ENCODE data around the gene FCRLB.
A peak's percentile ranks its signal among the peaks of the same experiment; 100 is the strongest.
"Not testable (repeated sequence)": the region's sequence is repeated elsewhere in the genome, so short reads cannot be mapped to it uniquely, and the experiment has no call there.

Gene FCRLB

GRCh38 chr1:161749509-161750407, 28.4 kb downstream of the FCRLB start, which contains the start of gene DUSP12:
Gene DUSP12 (plus strand): TSS chr1:161749786. CDS start chr1:161749802, 16 bp downstream.
- no peaks in the 10 kb centered on the region for H3K27me3 ChIP-seq (ENCODE audit: insufficient read depth, low read length)
- peaks cover 5% of the 10 kb centered on the region; the same call in 1 of the 2 replicates for H3K4me1 ChIP-seq (ENCODE audit: insufficient read depth, low read length)
- peaks cover 38% of the 10 kb centered on the region for H3K36me3 ChIP-seq (ENCODE audit: insufficient read depth, low read length)
- WGBS, result under 1% methylated on average over 64 of the region's 65 CpGs
- H3K9ac ChIP-seq (ENCODE audit: low read depth, low read length), result peak within 1 kb of the TSS; percentile 98
- no peaks in the 10 kb centered on the region for H3K9me3 ChIP-seq (ENCODE audit: insufficient read depth, low read depth, low read length)
- H3K27ac ChIP-seq (ENCODE audit: low read depth, low read length), result peak within 1 kb of the TSS; percentile 99
- H3K4me3 ChIP-seq (ENCODE audit: low read length), result peak within 1 kb of the TSS; percentile 97

GRCh38 chr1:161763522-161764098, 42.3 kb downstream of the FCRLB start:
- Histone ChIP-seq H3K4me1 (ENCODE audit: insufficient read depth, low read length) (no peaks in the 10 kb centered on the region), H3K4me3 (ENCODE audit: low read length) (no peak overlapping the region), H3K27me3 (ENCODE audit: insufficient read depth, low read length) (no peaks in the 10 kb centered on the region), H3K9me3 (ENCODE audit: insufficient read depth, low read depth, low read length) (no peaks in the 10 kb centered on the region), H3K9ac (ENCODE audit: low read depth, low read length) (no peak overlapping the region), H3K27ac (ENCODE audit: low read depth, low read length) (no peak overlapping the region), H3K36me3 (ENCODE audit: insufficient read depth, low read length) (peaks cover 3% of the 10 kb centered on the region; the same call in 1 of the 2 replicates)
- 86% methylated on average over 7 of the region's 7 CpGs for WGBS

- Histone ChIP-seq H3K9me3 (ENCODE audit: insufficient read depth, low read depth, low read length) (no peaks in the 10 kb centered on the region), H3K36me3 (ENCODE audit: insufficient read depth, low read length) (no peaks in the 10 kb centered on the region), H3K27me3 (ENCODE audit: insufficient read depth, low read length) (no peaks in the 10 kb centered on the region), H3K4me1 (ENCODE audit: insufficient read depth, low read length) (no peaks in the 10 kb centered on the region), H3K9ac (ENCODE audit: low read depth, low read length) (peak within 1 kb of the TSS; percentile 86), H3K27ac (ENCODE audit: low read depth, low read length) (no peak within 1 kb of the TSS), H3K4me3 (ENCODE audit: low read length) (peak within 1 kb of the TSS; percentile 87)
- 1% methylated on average over 35 of the region's 35 CpGs for WGBS
Observed at GRCh38 chr1:161766102-161766981, 45.0 kb downstream of the FCRLB start, which contains the start of gene ATF6. Gene ATF6 (plus strand): TSS chr1:161766320. CDS start chr1:161766361, 41 bp downstream.

- H3K4me1 ChIP-seq (ENCODE audit: insufficient read depth, low read length), result no peaks in the 10 kb centered on the region
- 93% methylated on average over 5 of the region's 5 CpGs for WGBS
Observed at GRCh38 chr1:161768461-161768860, 47.1 kb downstream of the FCRLB start.

DNA sequence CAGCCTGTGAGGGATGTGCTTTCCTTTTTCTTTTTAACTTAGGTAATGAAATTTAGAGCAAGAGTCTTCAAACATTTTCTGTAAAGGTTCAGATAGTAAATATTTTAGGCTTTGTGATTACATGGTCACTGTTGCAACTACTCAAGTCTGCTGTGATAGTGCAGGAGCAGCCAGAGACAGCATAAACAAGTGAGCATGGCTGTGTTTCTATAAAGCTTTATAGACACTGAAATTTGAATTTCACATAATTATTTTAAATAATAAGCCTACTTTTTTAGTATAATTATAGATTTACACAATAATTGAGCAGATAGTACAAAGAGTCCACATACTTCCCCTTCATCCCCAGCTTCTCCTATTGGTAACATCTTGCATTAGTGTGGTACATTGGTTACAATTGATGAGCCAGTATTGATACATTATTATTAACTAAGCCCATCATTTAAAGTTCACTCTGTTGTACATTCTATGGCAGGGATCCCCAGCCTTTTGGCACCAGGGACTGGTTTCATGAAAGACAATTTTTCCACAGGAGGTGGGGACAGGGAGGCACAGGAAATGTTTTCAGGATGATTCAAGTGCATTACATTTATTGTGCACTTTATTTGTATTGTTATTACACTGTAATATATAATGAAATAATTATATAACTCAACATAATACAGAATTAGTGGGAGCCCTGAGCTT, 47.8 kb downstream of the FCRLB start:
- no peaks in the 10 kb centered on the region for H3K27me3 ChIP-seq (ENCODE audit: insufficient read depth, low read length)
- no peaks in the 10 kb centered on the region for H3K36me3 ChIP-seq (ENCODE audit: insufficient read depth, low read length)
- H3K9ac ChIP-seq (ENCODE audit: low read depth, low read length), result no peak overlapping the region
- no peak overlapping the region for H3K4me3 ChIP-seq (ENCODE audit: low read length)
- H3K27ac ChIP-seq (ENCODE audit: low read depth, low read length), result no peak overlapping the region
- H3K9me3 ChIP-seq (ENCODE audit: insufficient read depth, low read depth, low read length), result no peaks in the 10 kb centered on the region
- no peaks in the 10 kb centered on the region for H3K4me1 ChIP-seq (ENCODE audit: insufficient read depth, low read length)

More at GRCh38 chr1:161768461-161768860, 47.1 kb downstream of the FCRLB start:
- no peak overlapping the region for H3K9ac ChIP-seq (ENCODE audit: low read depth, low read length)
- H3K27ac ChIP-seq (ENCODE audit: low read depth, low read length), result no peak overlapping the region
- no peaks in the 10 kb centered on the region for H3K36me3 ChIP-seq (ENCODE audit: insufficient read depth, low read length)
- H3K9me3 ChIP-seq (ENCODE audit: insufficient read depth, low read depth, low read length), result no peaks in the 10 kb centered on the region
- no peak overlapping the region for H3K4me3 ChIP-seq (ENCODE audit: low read length)
- no peaks in the 10 kb centered on the region for H3K27me3 ChIP-seq (ENCODE audit: insufficient read depth, low read length)

DNA sequence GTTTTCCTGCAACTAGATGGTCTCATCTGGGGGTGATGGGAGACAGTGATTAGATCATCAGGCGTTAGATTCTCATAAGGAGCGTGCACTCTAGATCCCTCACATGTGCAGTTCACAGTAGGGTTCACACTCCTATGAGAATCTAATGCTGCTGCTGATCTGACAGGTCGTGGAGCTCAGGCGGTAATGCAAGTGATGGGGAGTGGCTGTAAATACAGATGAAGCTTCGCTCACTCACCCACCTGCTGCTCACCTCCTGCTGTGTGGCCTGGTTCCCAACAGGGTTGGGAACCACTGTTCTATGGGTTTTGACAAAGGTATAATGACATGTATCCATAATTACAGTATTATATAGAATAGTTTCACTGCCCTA, 48.3 kb downstream of the FCRLB start:
- not testable (repeated sequence) for H3K27ac ChIP-seq (ENCODE audit: low read depth, low read length); H3K4me1 ChIP-seq (ENCODE audit: insufficient read depth, low read length); H3K9ac ChIP-seq (ENCODE audit: low read depth, low read length); H3K4me3 ChIP-seq (ENCODE audit: low read length); H3K27me3 ChIP-seq (ENCODE audit: insufficient read depth, low read length); H3K36me3 ChIP-seq (ENCODE audit: insufficient read depth, low read length); H3K9me3 ChIP-seq (ENCODE audit: insufficient read depth, low read depth, low read length)
- 79% methylated on average over 5 of the region's 5 CpGs for WGBS

GRCh38 chr1:161770250-161770649, 48.9 kb downstream of the FCRLB start:
- Histone ChIP-seq H3K4me1 (ENCODE audit: insufficient read depth, low read length) (no peaks in the 10 kb centered on the region), H3K9me3 (ENCODE audit: insufficient read depth, low read depth, low read length) (no peaks in the 10 kb centered on the region), H3K27ac (ENCODE audit: low read depth, low read length) (no peak overlapping the region), H3K36me3 (ENCODE audit: insufficient read depth, low read length) (no peaks in the 10 kb centered on the region), H3K9ac (ENCODE audit: low read depth, low read length) (no peak overlapping the region), H3K4me3 (ENCODE audit: low read length) (no peak overlapping the region), H3K27me3 (ENCODE audit: insufficient read depth, low read length) (no peaks in the 10 kb centered on the region)
- WGBS, result 96% methylated on average over 2 of the region's 3 CpGs

DNA sequence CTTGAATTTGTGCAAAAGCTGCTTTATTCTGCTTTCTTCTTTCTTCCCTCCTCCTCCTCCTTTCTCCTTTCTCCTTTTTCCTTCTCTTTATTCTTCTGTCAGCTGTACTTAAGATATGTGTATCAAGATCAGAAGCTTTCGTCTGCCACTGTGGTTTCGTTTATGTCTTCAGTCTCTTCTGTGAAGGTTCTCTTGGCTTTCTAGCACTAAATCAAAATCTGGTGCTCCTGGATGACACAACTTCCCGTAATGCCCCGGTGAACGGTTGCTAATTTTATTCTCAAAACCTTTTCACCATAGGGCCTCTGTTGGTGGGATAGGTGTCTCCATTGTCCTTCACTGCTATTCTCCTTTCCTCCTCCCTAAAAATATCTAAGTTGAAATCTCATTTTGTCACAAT, 49.8 kb downstream of the FCRLB start:
- Histone ChIP-seq H3K36me3 (ENCODE audit: insufficient read depth, low read length) (no peaks in the 10 kb centered on the region), H3K4me3 (ENCODE audit: low read length) (no peak overlapping the region)
- 87% methylated on average over 4 of the region's 5 CpGs for WGBS

DNA sequence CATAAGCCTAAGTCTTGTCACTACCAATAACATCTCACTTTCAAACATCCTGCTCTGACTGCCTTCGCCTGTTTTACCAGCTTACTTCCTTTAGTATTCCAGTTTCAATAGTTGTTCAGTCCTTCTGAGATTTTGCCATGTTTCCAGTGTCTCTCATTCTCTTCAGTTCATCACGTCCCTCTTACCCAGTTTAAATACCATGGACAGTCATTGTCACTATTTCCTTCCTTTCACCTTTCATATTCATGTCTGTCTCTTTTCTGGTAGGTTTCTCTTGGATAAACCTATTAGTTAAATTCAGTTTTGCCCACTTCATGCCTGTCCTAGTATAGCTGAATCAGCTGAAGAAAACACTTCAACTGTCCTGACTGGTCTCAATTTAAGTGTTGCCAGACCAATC, 50.6 kb downstream of the FCRLB start:
- WGBS, result 91% methylated on average over 2 of the region's 2 CpGs
- H3K4me1 ChIP-seq (ENCODE audit: insufficient read depth, low read length), result no peaks in the 10 kb centered on the region
- no peak overlapping the region for H3K9ac ChIP-seq (ENCODE audit: low read depth, low read length)
- H3K27me3 ChIP-seq (ENCODE audit: insufficient read depth, low read length), result no peaks in the 10 kb centered on the region
- no peaks in the 10 kb centered on the region for H3K9me3 ChIP-seq (ENCODE audit: insufficient read depth, low read depth, low read length)
- no peak overlapping the region for H3K27ac ChIP-seq (ENCODE audit: low read depth, low read length)
- no peak overlapping the region for H3K4me3 ChIP-seq (ENCODE audit: low read length)
- H3K36me3 ChIP-seq (ENCODE audit: insufficient read depth, low read length), result no peaks in the 10 kb centered on the region

More for the DNA sequence above, 49.8 kb downstream of the FCRLB start:
- Histone ChIP-seq H3K9ac (ENCODE audit: low read depth, low read length) (no peak overlapping the region), H3K27me3 (ENCODE audit: insufficient read depth, low read length) (no peaks in the 10 kb centered on the region), H3K4me1 (ENCODE audit: insufficient read depth, low read length) (no peaks in the 10 kb centered on the region), H3K9me3 (ENCODE audit: insufficient read depth, low read depth, low read length) (no peaks in the 10 kb centered on the region), H3K27ac (ENCODE audit: low read depth, low read length) (no peak overlapping the region)

GRCh38 chr1:161772397-161772796, 51.1 kb downstream of the FCRLB start:
- Histone ChIP-seq H3K27me3 (ENCODE audit: insufficient read depth, low read length) (no peaks in the 10 kb centered on the region), H3K36me3 (ENCODE audit: insufficient read depth, low read length) (no peaks in the 10 kb centered on the region), H3K27ac (ENCODE audit: low read depth, low read length) (no peak overlapping the region), H3K9me3 (ENCODE audit: insufficient read depth, low read depth, low read length) (no peaks in the 10 kb centered on the region), H3K4me1 (ENCODE audit: insufficient read depth, low read length) (no peaks in the 10 kb centered on the region), H3K4me3 (ENCODE audit: low read length) (no peak overlapping the region), H3K9ac (ENCODE audit: low read depth, low read length) (no peak overlapping the region)
